ENCODE results near the gene OSTM1.

Gene OSTM1

DNA sequence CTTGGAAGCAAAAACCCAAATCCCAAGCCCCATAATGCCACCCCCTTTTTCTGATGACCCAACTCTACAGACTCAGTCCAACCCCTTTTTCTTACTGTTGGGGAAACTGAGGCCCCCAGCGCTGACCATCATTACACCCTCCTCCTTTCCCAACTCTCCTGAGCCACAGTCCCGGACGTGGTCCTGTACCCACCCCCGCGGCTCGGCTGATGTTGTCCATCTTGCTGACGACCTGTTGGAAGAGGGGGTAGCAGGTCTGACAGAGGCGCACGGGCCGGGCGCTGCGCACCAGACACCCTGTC is 533 bp downstream of the OSTM1 start:
- TF ChIP-seq, protein P1, sequence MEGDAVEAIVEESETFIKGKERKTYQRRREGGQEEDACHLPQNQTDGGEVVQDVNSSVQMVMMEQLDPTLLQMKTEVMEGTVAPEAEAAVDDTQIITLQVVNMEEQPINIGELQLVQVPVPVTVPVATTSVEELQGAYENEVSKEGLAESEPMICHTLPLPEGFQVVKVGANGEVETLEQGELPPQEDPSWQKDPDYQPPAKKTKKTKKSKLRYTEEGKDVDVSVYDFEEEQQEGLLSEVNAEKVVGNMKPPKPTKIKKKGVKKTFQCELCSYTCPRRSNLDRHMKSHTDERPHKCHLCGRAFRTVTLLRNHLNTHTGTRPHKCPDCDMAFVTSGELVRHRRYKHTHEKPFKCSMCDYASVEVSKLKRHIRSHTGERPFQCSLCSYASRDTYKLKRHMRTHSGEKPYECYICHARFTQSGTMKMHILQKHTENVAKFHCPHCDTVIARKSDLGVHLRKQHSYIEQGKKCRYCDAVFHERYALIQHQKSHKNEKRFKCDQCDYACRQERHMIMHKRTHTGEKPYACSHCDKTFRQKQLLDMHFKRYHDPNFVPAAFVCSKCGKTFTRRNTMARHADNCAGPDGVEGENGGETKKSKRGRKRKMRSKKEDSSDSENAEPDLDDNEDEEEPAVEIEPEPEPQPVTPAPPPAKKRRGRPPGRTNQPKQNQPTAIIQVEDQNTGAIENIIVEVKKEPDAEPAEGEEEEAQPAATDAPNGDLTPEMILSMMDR (IDR thresholded peaks at IDR 0.05; ENCODE audit: low read depth, low read length): no peak

DNA sequence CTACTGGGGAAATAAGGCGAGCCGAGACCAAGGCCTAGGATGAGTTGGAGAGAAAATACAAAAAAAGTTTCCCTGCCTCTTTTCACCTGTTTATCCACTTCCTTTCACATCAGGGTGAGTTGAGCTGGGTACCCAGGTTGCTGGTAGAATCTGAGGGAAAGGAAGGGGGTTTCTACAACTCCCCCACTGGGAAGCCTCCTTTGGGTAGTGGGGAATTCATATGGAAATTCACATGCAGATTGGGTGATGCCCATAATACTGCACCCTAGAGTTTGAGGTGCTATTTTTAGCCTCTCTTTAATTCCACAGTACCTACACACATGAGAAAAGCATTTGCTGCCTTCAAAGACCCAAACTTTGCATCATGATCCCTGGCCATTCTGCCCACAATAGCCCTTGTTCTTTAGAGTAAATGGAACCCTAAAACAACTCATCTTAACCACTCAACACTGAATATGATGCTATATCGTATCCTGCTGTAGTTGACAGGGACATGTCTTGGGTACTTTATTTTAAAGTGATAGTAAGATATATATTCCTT is 2.7 kb downstream of the OSTM1 start:
- TF ChIP-seq, protein P1 (IDR thresholded peaks at IDR 0.05; ENCODE audit: low read depth, low read length): no peak
- Histone ChIP-seq H3K4me3 (ENCODE audit: low read depth, low read length) (no peak overlapping the region), H3K9me3 (no peaks in the 10 kb centered on the region), H3K4me1 (peaks cover 2% of the 10 kb centered on the region), H3K36me3 (no peaks in the 10 kb centered on the region), H3K27me3 (no peaks in the 10 kb centered on the region)
- no peak for DNase-seq

More for the DNA sequence above, 533 bp downstream of the OSTM1 start:
- Histone ChIP-seq H3K4me3 (ENCODE audit: low read depth, low read length) (peak overlapping the region; percentile 92), H3K27me3 (no peaks in the 10 kb centered on the region), H3K36me3 (no peaks in the 10 kb centered on the region), H3K4me1 (peaks cover 2% of the 10 kb centered on the region), H3K9me3 (no peaks in the 10 kb centered on the region)
- DNase-seq: no peak

DNA sequence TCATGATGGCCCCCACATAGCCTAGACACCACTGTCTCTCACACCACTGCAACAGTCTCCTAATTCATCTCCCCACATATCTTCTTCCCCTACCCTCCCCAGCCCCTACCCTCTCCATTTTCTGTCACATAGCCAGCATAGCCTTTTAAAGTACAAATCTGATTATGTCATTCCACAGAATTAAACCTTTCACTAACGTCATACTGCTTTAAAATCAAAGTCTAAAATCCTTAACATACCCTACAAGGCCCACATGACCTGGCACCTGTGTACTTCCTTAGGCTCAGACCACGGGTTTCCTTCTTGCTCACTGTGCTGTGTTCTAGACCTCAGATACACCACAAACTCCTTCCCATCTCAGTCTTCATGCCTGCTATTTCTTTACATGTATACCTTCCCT is 5.9 kb downstream of the OSTM1 start:
- TF ChIP-seq, protein P1 (IDR thresholded peaks at IDR 0.05; ENCODE audit: low read depth, low read length): no peak

DNA sequence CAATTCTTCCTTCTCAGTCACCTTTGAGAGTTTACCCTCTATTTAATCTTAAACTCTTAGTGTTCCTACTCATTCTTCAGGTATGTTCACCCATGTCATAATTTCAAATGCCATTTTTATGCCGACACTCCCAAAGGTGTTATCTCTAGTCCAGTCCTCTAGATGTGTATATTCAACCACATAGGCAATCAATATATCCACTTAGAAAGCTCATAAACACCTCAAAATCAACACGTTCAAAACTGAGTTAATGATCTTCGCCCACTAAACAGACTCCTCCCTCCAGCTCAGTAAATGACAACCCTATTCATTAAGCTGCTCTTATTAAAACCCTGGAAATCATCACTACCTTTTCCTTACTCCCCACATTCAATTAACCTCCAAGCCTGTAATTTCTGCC is 6.4 kb downstream of the OSTM1 start:
- TF ChIP-seq, protein P1 (IDR thresholded peaks at IDR 0.05; ENCODE audit: low read depth, low read length): no peak
- no peak for DNase-seq
- peaks cover 2% of the 10 kb centered on the region; the same call in 1 of the 2 replicates for H3K4me1 ChIP-seq
- no peaks in the 10 kb centered on the region for H3K27me3 ChIP-seq
- H3K9me3 ChIP-seq: no peaks in the 10 kb centered on the region
- H3K36me3 ChIP-seq: no peaks in the 10 kb centered on the region; the same call in 1 of the 2 replicates
- H3K4me3 ChIP-seq (ENCODE audit: low read depth, low read length): no peak overlapping the region

More for the DNA sequence above, 5.9 kb downstream of the OSTM1 start:
- Histone ChIP-seq H3K36me3 (no peaks in the 10 kb centered on the region; the same call in 1 of the 2 replicates), H3K27me3 (no peaks in the 10 kb centered on the region), H3K4me3 (ENCODE audit: low read depth, low read length) (no peak overlapping the region), H3K4me1 (peaks cover 2% of the 10 kb centered on the region; the same call in 1 of the 2 replicates), H3K9me3 (no peaks in the 10 kb centered on the region)
- no peak for DNase-seq

DNA sequence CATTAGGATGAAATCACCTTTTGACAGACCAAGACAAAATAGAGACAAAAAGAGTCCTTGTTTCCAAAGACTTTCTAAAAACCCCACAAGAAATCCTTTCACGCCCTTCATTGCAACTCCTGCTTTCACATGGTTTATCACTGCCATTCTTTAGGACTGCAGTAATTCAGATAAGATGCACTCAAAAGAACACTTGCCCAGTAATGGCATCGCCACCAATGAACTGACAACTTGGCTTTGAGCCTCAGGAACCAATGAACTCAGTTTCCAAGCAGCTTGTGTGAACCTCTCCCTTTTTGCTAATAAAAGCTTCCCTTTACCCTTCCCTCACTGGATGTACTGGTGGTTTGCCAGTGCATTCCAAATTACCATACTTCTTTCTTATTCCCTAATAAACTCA is 21.8 kb downstream of the OSTM1 start:
- H3K9me3 ChIP-seq: no peaks in the 10 kb centered on the region
- no peak for DNase-seq
- no peaks in the 10 kb centered on the region for H3K4me1 ChIP-seq
- H3K36me3 ChIP-seq: peaks cover 3% of the 10 kb centered on the region; the same call in 1 of the 2 replicates
- H3K4me3 ChIP-seq (ENCODE audit: low read depth, low read length): no peak overlapping the region
- H3K27me3 ChIP-seq: no peaks in the 10 kb centered on the region
- TF ChIP-seq, protein P1 (IDR thresholded peaks at IDR 0.05; ENCODE audit: low read depth, low read length): no peak

DNA sequence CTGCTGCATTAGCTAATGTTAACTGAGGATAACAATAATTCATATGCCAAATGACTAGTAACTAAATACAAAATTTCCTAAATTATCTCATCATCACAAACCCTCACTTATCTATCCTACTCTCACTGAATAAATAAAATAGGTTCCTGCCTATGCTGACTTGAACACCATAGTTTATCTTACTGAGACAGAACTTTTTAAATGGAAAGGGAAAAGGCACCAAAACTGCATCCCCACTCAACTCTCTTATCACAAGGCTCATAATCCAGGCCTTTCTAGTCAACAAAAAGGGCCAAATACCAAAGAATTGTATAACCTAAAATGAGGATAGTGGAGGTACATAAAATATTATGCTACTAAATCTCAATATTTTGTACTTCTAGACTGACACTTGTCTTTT is 23.1 kb downstream of the OSTM1 start:
- Histone ChIP-seq H3K9me3 (no peaks in the 10 kb centered on the region), H3K36me3 (peaks cover 3% of the 10 kb centered on the region; the same call in 1 of the 2 replicates), H3K4me3 (ENCODE audit: low read depth, low read length) (no peak overlapping the region), H3K4me1 (no peaks in the 10 kb centered on the region), H3K27me3 (no peaks in the 10 kb centered on the region)
- no peak for DNase-seq
- TF ChIP-seq, protein P1 (IDR thresholded peaks at IDR 0.05; ENCODE audit: low read depth, low read length): no peak

Data from BE2C (cell line).